SHP77 treated with DMSO at 0.1 percent for 48 hours (cell line): Measurements from ENCODE around the gene CSAG3.
"Not testable (repeated sequence)": the region's sequence is repeated elsewhere in the genome, so short reads cannot be mapped to it uniquely, and the experiment has no call there.

Experiments used
- DNase-seq: peaks from one replicate; lab custom pipeline; 2025; lab: John Stamatoyannopoulos, UW

The CSAG3 gene

GRCh38 chrX:152758918-152759317, at the start of gene CSAG3:
Gene CSAG3 (plus strand): TSS chrX:152759218.
- DNase-seq: not testable (repeated sequence)

DNA sequence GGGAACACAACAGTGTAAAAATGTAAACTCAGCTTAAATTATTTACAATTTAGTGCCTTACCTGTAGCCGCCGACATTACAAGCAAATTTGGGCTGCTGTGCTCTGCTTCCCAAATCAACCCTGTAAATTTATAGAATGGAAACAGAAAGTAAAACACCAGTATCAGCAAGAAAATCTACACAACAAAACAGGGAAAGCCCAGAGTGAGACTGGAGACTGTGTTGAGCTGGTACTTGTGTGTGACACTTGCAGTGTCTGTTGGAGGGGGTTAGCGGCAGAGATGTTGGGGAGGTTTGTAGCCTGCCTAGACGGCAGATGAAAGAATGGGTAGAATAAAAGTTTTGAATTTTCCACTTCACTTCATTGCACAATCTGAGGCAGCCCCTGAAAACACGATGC, 45.8 kb upstream of the CSAG3 start:
- DNase-seq: not testable (repeated sequence)

- DNase-seq: not testable (repeated sequence)
Observed at GRCh38 chrX:152713815-152714787, 44.9 kb upstream of the CSAG3 start, which contains the start of gene MAGEA2B. Gene MAGEA2B (plus strand): TSS chrX:152714628. CDS start chrX:152717107, 2,479 bp downstream.

- no peak for DNase-seq
Observed at GRCh38 chrX:152725409-152725808, 33.6 kb upstream of the CSAG3 start.

- DNase-seq: peak; percentile 7
Observed at GRCh38 chrX:152733261-152733975, 25.6 kb upstream of the CSAG3 start, which contains the start of the genes CSAG1 and MAGEA12. Gene CSAG1 (minus strand): TSS chrX:152733721. CDS start chrX:152732460, 1,261 bp downstream. Gene MAGEA12 (plus strand): TSS chrX:152733757. CDS start chrX:152736162, 2,405 bp downstream.

- not testable (repeated sequence) for DNase-seq
Observed at GRCh38 chrX:152734143-152734858, 24.7 kb upstream of the CSAG3 start.

DNA sequence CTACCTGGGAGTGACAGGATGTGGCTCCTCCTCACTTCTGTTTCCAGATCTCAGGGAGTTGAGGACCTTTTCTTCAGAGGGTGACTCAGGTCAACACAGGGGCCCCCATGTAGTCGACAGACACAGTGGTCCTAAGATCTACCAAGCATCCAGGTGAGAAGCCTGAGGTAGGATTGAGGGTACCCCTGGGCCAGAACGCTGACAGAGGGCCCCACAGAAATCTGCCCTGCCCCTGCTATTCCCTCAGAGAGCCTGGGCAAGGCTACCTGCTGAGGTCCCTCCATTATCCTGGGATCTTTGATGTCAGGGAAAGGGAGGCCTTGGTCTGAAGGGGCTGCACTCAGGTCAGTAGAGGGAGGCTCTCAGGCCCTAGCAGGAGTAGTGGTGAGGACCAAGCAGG, 23.9 kb upstream of the CSAG3 start:
- no peak for DNase-seq

DNA sequence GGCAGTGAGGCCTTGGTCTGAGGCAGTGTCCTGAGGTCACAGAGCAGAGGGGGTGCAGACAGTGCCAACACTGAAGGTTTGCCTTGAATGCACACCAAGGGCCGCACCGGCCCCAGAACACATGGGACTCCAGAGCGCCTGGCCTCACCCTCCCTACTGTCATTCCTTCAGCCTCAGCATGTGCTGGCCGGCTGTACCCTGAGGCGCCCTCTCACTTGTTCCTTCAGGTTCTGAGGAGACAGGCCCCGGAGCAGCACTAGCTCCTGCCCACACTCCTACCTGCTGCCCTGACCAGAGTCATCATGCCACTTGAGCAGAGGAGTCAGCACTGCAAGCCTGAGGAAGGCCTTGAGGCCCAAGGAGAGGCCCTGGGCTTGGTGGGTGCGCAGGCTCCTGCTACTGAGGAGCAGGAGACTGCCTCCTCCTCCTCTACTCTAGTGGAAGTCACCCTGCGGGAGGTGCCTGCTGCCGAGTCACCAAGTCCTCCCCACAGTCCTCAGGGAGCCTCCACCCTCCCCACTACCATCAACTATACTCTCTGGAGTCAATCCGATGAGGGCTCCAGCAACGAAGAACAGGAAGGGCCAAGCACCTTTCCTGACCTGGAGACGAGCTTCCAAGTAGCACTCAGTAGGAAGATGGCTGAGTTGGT, 23.0 kb upstream of the CSAG3 start:
- no peak for DNase-seq

DNA sequence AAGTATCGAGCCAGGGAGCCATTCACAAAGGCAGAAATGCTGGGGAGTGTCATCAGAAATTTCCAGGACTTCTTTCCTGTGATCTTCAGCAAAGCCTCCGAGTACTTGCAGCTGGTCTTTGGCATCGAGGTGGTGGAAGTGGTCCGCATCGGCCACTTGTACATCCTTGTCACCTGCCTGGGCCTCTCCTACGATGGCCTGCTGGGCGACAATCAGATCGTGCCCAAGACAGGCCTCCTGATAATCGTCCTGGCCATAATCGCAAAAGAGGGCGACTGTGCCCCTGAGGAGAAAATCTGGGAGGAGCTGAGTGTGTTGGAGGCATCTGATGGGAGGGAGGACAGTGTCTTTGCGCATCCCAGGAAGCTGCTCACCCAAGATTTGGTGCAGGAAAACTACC, 22.5 kb upstream of the CSAG3 start:
- DNase-seq: not testable (repeated sequence)

- no peak for DNase-seq
Observed at GRCh38 chrX:152738560-152738959, 20.5 kb upstream of the CSAG3 start.

DNA sequence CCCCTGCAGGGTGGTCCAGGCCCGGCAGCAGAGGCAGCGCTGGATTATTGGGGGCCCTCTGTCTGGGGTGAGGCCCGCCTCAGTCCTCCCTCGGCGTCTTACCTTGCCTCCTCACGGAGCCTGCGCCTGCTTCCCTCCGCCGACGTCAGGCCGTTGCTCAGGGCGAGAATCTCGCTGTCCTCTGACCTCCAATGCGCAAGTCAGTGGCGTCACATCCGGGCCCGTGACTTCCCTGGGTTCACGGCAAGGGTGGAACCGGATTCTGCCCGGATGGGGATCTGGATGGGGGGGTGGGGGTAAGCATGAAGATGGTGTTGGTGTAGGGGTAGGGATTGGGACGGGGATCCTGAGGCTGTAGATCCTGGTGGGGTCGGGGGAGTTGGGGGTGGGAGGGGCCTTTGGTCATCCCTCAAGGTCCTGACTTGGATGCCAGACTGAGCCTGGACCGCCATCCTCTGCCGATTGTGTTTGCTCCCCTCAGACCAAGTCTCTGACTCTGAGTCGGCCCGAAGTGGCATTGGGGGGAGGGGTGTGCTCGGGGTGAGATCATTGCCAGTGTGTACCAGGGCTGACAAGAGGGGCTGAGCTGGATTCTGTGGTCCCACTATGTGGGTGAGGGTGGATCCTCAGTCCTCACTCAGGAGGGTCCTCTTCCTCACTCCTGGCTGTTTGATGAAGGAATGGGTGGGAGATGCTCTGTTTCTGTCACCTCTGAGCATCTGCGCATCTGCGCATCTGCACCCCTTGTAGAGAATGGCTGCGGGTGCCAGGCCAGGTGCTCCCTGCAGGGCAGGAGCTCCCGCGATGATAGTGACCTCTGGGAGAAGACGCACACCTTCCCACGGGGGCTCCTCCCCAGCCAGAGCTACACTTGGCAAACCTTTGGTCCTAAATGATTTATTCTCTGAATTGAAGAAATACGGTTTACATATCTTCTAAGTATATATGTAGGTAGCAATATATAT, 5.0 kb upstream of the CSAG3 start, which contains the start of gene MAGEA2:
Gene MAGEA2, minus strand, starts transcription at position 157 of the 965 bp plus-strand sequence. CDS start 2,479 bp downstream, outside the sequence.
- not testable (repeated sequence) for DNase-seq

DNA sequence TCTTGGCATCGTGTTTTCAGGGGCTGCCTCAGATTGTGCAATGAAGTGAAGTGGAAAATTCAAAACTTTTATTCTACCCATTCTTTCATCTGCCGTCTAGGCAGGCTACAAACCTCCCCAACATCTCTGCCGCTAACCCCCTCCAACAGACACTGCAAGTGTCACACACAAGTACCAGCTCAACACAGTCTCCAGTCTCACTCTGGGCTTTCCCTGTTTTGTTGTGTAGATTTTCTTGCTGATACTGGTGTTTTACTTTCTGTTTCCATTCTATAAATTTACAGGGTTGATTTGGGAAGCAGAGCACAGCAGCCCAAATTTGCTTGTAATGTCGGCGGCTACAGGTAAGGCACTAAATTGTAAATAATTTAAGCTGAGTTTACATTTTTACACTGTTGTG, 4.1 kb upstream of the CSAG3 start:
- not testable (repeated sequence) for DNase-seq

DNA sequence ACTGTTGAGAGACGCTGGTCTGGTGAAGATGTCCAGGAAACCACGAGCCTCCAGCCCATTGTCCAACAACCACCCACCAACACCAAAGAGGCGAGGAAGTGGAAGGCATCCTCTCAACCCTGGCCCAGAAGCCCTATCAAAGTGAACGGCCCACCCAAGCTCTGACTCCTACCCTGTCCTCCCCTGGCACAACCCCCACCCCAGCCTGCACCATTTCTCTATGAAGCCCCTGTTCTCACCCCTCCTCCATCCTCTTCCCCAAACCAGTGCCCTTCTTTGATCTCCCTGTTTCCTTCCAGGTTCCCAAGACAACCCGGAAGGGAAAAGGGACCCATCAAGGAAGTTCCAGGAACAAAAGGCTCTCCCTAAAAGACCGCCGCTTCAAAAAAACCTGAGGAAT, 526 bp downstream of the CSAG3 start:
- not testable (repeated sequence) for DNase-seq

- DNase-seq: not testable (repeated sequence)
Observed at GRCh38 chrX:152761582-152761981, 2.6 kb downstream of the CSAG3 start.

GRCh38 chrX:152766562-152766961, 7.5 kb downstream of the CSAG3 start:
- not testable (repeated sequence) for DNase-seq

- DNase-seq: not testable (repeated sequence)
Observed at GRCh38 chrX:152769549-152770289, 10.7 kb downstream of the CSAG3 start, which contains the start of gene MAGEA6. Gene MAGEA6 (minus strand): TSS chrX:152769689. CDS start chrX:152767650, 2,039 bp downstream.

- not testable (repeated sequence) for DNase-seq
Observed at GRCh38 chrX:152787062-152787461, 28.0 kb downstream of the CSAG3 start.

- DNase-seq: no peak
Observed at GRCh38 chrX:152798945-152799344, 39.9 kb downstream of the CSAG3 start.

GRCh38 chrX:152806035-152806434, 47.0 kb downstream of the CSAG3 start:
- DNase-seq: no peak
